ENCODE data around the gene ALKBH4.
"Not testable (repeated sequence)": the region's sequence is repeated elsewhere in the genome, so short reads cannot be mapped to it uniquely, and the experiment has no call there.

The ALKBH4 gene

DNA sequence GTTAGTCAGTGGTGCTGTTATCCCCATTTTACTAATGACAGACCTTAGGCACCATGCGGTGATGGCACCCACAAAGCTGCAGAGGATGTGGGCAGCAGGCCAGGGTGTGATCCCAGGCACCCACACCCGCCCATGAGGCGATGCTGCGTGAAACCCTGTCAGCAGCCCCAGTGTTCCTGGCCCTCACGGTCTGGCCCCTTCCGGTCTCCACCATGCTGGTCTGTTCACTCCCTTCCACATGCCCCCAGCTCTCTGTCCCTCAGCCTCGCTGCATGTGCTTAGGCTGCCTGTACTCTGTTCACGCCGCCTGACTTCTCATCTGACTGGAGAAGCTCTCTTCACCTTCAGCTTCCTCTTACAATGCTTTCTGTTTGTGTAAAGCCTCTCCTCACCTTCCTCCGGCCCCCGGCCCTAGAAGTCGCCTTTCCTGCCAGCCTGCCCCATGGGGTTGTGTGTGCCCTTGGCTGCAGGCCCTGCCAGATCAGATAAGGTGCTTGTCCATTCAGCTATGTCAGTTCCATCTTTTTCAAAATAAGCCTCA is 48.9 kb downstream of the ALKBH4 start:
- in situ Hi-C loops (cut with MboI; ENCODE audit: low pct_unique_long_range_greater_than_20kb, low sequenced_read_pairs) = no loop called here

DNA sequence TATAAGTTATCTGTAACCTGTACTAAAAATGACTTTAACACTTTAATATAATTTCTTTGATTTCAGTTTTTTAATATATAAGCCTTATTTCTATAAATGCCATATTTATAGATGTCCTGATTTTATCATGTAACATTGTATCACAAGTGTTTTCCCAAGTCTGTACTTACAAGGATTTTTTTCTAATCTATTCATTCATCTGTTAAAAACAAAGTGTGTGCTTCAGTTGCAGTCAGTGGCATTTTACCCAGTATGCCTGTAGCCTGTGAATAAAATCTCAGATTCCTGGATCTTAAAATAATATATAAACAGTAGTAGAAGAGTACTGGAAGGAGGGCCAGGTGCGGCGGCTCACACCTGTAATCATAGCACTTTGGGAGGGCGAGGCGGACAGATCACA is 51.1 kb downstream of the ALKBH4 start:
- no peak for DNase-seq
- in situ Hi-C loops (cut with MboI; ENCODE audit: low pct_unique_long_range_greater_than_20kb, low sequenced_read_pairs) = no loop called here

More for the DNA sequence above, 48.9 kb downstream of the ALKBH4 start:
- DNase-seq = peak; percentile 29

DNA sequence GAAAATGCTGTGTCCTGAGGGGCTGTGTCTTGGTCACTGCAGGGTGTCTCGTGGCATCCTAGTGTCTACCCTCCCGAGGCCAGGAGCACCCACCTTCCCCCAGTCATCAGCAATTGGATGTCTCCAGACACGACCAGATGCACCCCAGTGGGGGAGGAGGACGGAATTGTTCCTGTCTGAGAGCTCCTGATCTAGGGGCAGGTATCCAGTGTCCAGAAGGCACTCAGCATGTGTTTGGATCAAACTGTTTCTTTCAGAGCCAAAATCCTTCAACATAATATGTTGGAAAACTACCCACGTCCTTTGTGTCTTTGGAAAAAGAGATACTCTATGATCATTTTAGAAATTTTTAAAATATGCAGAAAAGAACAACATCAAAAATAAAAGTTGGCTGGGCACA is 51.6 kb downstream of the ALKBH4 start:
- in situ Hi-C loops (cut with MboI; ENCODE audit: low pct_unique_long_range_greater_than_20kb, low sequenced_read_pairs) = no loop called here
- DNase-seq = no peak

DNA sequence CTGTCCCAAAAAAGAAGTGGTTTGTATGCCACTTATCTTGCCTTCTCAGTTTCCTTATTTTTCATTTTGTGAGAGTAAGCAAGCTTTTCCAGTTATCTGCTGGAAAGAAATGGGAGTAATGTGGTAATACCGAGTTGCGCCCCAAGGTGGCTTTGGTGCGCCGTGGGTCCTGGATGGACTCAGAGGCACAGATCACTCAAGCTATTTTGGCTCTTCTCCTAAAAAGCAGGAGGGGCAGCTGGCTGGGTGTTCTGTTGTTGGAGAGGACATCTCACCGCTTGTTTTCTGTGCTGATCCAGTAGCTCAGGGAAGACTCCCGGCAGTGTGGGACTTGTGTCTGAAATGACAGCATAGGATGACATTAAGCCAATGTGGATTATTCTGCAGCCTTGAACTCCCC is 52.1 kb downstream of the ALKBH4 start:
- in situ Hi-C loops (cut with MboI; ENCODE audit: low pct_unique_long_range_greater_than_20kb, low sequenced_read_pairs) = no loop called here
- peak; percentile 71 for DNase-seq

DNA sequence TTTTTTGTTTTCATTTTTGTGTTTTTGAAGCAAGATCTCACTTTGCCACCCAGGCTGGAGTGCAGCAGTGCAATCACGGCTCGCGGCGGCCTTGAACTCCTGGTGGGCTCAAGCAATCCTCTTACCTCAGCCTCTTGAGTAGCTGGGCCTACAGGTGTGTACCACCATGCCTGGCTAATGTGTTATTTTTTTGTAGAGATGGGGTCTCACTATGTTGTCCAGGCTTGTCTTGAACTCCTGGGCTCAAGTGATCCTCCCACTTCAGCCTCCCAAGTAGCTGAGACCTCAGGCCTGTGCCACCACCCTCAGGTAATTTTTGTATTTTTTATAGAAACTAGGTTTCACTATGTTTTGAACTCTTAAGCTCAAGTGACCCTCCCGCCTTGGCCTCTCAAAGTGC is 53.7 kb downstream of the ALKBH4 start:
- DNase-seq = no peak
- in situ Hi-C loops (cut with MboI; ENCODE audit: low pct_unique_long_range_greater_than_20kb, low sequenced_read_pairs) = no loop called here

DNA sequence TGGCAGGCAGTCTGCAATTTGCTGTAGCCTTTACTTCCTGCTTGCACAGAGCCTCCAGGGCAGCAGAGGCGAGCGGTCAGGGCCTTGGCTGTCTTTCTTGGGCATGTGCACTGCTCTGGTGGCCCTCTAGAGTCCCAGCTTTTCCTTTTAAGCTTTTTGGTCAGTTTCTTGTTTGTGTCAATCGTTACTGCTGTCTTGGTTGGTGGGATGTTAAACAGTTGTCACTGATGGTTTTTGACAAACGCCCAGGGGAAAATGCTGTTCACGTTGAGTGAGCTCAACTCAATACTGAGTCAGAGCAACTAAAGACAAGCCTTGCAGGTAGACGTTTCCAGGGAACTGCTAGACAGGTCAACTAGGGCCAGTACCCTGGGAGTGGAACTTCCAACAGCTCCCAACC is 54.5 kb downstream of the ALKBH4 start:
- DNase-seq = no peak
- in situ Hi-C loops (cut with MboI; ENCODE audit: low pct_unique_long_range_greater_than_20kb, low sequenced_read_pairs) = no loop called here

DNA sequence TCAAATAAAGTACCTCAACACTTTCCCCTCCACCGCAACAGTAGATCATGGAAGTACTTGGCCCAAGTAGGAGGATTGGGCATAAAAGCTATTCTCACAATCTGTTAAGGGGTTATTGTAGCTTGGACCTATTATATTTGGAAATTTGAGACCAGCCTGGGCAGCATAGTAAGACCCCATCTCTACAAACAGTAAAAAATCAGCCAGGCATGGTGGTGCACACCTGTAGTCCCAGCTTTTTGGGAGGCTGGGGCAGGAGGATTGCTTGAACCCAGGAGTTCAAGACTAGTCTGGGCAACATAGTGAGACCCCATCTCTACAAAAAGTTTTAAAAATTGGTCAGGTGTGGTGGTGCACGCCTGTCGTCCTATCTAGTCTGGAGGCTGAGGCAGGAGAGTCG is 55.3 kb downstream of the ALKBH4 start:
- in situ Hi-C loops (cut with MboI; ENCODE audit: low pct_unique_long_range_greater_than_20kb, low sequenced_read_pairs) = no loop called here
- DNase-seq = no peak

DNA sequence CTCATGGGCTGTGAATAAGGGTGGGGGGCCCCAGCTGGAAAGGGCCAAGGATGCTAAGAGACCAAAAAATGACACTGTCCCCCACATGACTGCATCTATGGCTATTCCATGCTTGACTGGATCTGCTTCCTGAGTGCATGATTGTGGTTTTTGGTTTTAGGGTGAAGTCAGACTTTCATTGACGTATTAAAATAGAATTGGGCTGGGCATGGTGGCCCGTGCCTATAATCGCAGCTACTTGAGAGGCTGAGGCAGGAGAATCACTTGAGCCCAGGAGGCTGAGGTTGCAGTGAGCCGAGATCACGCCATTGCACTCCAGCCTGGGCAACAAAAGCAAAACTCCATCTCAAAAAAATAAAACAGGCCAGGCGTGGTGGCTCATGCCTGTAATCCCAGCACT is 56.1 kb downstream of the ALKBH4 start:
- in situ Hi-C loops (cut with MboI; ENCODE audit: low pct_unique_long_range_greater_than_20kb, low sequenced_read_pairs) = not testable (repeated sequence)
- peak; percentile 41 for DNase-seq

DNA sequence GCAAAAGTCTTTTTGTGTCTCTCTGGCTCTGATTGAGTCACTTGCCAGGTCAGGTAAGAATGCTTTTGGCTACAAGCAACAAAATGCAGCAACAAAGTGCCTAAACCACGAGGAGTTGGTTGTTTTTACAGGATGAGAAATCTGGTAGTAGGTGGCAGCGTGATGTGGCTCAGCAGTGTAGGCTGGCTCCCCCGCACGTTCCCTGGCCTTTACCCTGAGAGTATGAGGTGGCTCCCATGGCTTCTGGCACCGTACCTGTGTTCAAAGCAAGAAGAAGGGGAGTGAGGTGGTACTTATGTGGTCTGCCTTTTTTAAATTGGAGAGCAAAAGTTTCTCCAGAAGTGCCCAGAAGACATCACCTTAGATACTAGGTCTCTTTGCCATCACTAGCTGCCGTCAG is 56.8 kb downstream of the ALKBH4 start:
- in situ Hi-C loops (cut with MboI; ENCODE audit: low pct_unique_long_range_greater_than_20kb, low sequenced_read_pairs) = no loop called here
- DNase-seq = no peak
